Adipose tissue (tissue), 3 donors: Measurements from ENCODE around the gene CRTAC1. TPM values are rescaled to one million over a fixed set of nuclear protein-coding genes. Genes with fewer than 3 reads are reported as not detected.

Experiments
- H3K27ac ChIP-seq: one replicate; pipeline ENCODE4 v1.5.1; 2013; ENCODE audit warnings: low read depth, low read length
- WGBS, 3 donors: extraction: QIAGEN DNeasy Blood & Tissue Kit; methylation state at CpG; one replicate each; pipeline ENCODE4 v1.1.7; 2013; 5-methylcytosine and 5-hydroxymethylcytosine counted together
- polyA plus RNA-seq, 3 donors: library from polyadenylated mRNA; stranded (reverse); fragments of 200-250 nt; gene quantifications; one replicate each; pipeline ENCODE4 v1.2.3, GENCODE V29; 2013
- donor health status: healthy with polysubstance abuse.
- donor health status: Bipolar disorder and iron deficiency.
- donor health status: healthy.

CRTAC1 gene, protein sequence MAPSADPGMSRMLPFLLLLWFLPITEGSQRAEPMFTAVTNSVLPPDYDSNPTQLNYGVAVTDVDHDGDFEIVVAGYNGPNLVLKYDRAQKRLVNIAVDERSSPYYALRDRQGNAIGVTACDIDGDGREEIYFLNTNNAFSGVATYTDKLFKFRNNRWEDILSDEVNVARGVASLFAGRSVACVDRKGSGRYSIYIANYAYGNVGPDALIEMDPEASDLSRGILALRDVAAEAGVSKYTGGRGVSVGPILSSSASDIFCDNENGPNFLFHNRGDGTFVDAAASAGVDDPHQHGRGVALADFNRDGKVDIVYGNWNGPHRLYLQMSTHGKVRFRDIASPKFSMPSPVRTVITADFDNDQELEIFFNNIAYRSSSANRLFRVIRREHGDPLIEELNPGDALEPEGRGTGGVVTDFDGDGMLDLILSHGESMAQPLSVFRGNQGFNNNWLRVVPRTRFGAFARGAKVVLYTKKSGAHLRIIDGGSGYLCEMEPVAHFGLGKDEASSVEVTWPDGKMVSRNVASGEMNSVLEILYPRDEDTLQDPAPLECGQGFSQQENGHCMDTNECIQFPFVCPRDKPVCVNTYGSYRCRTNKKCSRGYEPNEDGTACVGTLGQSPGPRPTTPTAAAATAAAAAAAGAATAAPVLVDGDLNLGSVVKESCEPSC
- 1 to 10 TPM in 1 of 3 donors, under 1 TPM in 2; 0.34 to 2.9 (median 0.49) TPM for polyA plus RNA-seq

DNA sequence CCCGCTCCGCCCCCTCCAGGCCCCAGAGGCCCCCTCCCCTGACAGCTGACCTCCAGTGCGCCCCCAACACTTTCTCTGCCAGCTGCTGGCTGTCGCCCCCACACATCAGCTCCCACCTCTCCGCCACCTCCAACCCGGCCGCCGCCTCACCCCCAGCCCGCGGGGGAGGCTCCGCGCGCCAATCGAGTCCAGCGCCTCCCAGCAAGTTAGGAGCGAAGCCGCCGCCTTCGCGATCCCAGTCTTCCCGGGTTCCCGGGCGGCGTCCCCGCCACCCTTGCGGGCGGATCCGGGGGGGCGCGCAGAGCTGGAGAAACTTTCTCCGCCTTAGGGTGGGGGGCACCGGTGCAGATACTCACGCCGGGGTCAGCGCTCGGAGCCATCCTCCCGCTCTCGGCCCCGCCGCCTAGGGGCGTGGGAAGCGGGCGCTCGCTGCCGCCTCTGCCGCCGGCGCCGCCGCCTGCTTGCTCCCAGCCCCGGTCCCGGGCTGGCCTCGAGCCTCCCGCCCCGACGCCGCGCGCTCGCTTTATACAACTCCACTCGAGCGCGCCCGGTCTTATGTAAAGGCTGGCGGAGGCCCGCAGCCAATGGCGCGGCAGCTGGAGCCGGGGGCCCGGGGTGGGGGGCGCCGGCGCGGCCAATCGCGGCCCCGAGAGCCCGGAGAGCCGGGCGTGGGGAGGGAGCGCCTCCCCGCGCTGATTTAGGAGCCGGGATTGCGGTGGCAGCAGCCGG, at the start of gene CRTAC1:
CRTAC1 (minus strand) TSS at position 529 of the 729 bp plus-strand sequence; CDS start at position 380, 149 bp downstream.
- no peak within 1 kb of the TSS for H3K27ac ChIP-seq
- WGBS, 3 donors, result 1% methylated on average over 76 to 86 of the region's 86 CpGs

DNA sequence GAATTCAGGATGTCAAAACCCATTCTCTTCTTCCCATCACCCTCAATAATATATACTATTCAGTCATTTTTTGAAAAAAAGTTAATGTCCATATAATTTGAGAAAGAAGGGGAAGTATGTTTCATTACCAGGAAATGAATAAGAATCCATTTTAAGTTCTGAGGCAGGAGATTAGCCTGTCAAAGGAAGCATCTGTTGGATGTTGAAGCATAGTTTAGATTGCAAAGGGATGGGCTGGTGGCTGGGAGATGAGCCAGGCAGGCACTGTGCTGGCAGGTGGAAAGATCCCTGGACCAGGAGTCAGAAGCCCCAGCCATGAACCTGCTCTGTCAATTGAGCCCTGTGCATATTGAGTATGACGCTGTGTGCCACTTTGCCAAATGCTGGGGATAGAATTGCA, 48.4 kb upstream of the CRTAC1 start:
- H3K27ac ChIP-seq, result no peak overlapping the region
- 86 to 100% (median 94%) methylated on average over 1 of the region's 1 CpG for WGBS, 3 donors

- H3K27ac ChIP-seq, result no peak overlapping the region
- WGBS, 3 donors, result 46 to 79% (median 79%) methylated on average over 1 of the region's 1 CpG
These were observed 46.8 kb upstream of the CRTAC1 start for GRCh38 chr10:98077223-98077622.

DNA sequence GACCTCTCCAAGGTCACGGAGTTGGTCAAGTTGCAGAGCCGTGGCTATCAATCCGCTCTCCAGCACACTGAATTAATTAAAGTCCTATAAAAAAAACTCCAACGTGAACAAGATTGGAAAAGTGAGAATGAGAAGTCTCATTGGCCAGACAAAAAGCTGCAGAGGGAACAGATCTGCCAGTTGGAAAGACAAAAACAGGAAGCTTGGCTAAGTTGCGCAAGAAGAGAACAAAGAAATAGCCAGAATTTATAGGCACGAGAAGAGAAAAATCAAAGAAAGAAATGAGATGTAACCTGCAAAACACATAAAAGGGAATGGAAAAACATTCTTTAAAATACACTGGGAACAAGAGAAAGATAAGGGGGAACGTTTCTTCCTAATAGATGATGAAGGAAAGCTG, 45.7 kb upstream of the CRTAC1 start:
- 50 to 59% (median 52%) methylated on average over 7 of the region's 7 CpGs for WGBS, 3 donors
- H3K27ac ChIP-seq, result no peak overlapping the region

GRCh38 chr10:98074315-98074911, 44.0 kb upstream of the CRTAC1 start:
- 2 to 5% (median 2%) methylated on average over 2 of the region's 2 CpGs for WGBS, 3 donors
- H3K27ac ChIP-seq, result no peak overlapping the region

- WGBS, 3 donors, result 79 to 87% (median 83%) methylated on average over 5 of the region's 5 CpGs
- no peak overlapping the region for H3K27ac ChIP-seq
These were observed 36.7 kb upstream of the CRTAC1 start for GRCh38 chr10:98067165-98067564.

DNA sequence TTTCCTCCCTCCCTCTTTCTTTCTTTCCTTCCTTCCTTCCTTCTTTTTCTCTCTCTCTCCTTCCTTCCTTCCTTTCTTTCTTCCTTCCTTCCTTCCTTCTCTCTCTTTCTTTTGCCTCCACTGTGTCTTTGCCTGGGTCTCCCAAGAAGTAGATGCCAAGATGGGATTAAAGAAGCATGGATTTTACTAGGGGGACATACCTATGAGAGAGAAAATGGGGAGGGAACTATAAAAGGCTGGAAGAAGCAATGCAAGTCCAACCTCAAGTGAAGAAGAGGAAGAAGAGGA, 33.3 kb upstream of the CRTAC1 start:
- H3K27ac ChIP-seq, result no peak overlapping the region

DNA sequence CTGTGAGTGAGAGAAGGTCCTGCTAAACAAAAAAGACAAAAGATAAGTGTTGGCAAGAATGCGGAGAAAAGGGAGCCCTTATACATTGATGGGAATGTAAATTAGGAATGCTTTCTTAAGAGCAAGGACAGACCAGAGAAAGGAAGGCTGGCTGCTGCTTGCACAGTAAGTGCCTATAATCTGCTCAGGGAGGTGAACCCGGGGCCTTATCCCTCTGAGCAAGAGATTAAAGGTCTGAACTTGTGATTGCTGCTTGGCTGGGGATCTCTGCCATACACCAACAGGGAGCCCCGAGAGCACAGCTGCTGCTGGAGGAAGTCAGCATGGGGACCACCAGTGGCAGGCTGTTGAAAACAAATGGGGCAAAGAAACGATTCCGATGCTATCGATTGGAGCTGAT, 32.0 kb upstream of the CRTAC1 start:
- 61 to 74% (median 66%) methylated on average over 6 of the region's 6 CpGs for WGBS, 3 donors

GRCh38 chr10:98060079-98060478, 29.7 kb upstream of the CRTAC1 start:
- WGBS, 3 donors, result 77 to 81% (median 80%) methylated on average over 10 of the region's 10 CpGs
- no peak overlapping the region for H3K27ac ChIP-seq

More for the DNA sequence above, 32.0 kb upstream of the CRTAC1 start:
- H3K27ac ChIP-seq, result no peak overlapping the region

DNA sequence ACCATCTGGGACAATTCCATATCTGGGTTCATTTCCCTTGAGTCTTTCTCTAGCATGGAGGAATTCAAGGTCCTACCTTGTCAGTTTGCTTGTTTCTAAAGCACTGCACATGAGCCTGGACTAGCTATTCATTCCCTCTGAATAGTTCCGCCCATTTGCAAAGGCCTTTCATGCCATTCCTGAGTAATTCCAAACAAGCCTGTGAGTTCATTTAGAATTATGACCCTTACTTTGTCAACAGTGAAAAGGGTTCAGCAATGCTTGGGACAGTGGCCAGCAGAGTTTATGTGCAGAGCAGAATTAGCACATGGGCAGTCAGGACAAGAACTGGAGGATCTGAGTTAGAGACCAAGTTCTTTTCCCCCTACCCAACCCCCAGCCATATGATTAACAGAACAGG, 27.9 kb upstream of the CRTAC1 start:
- H3K27ac ChIP-seq, result no peak overlapping the region
- 74 to 87% (median 86%) methylated on average over 1 of the region's 1 CpG for WGBS, 3 donors

DNA sequence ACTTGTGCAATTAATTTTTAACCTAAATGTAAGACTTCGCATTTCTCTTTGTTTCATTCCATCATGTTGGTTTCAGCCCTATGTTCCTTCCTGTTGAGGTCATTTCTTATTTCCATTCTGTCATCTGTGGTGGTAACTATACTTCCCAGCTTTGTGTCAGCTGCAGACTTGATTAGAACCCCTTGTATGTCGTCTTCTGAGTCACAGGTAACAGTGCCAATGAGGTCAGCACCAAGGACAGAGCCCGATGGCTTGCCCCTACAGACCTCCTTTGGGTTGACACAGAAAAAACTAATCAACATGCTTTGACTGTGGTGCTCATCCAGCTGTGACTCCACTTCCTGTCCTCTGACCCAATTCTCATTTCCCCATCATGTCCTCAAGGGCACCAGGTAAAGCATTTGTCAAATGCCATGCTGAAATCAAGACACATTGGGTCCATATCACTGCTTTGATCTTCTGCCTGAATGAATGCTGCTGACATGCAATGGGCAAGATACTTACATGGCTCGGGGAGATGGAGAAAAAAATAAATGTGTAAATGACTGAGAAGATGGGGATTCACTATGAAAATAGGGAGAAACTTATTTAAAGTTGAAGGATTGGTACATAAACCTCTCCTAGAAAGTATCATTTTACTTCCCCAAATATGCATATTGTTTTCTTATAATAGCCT, 25.6 kb upstream of the CRTAC1 start:
- no peak overlapping the region for H3K27ac ChIP-seq
- WGBS, 3 donors, result 37 to 45% (median 45%) methylated on average over 4 of the region's 4 CpGs

GRCh38 chr10:98047009-98047741, 16.8 kb upstream of the CRTAC1 start:
- no peak overlapping the region for H3K27ac ChIP-seq
- WGBS, 3 donors, result 51 to 54% (median 54%) methylated on average over 7 of the region's 7 CpGs

- H3K27ac ChIP-seq, result no peak overlapping the region
- WGBS, 3 donors, result 17 to 18% (median 18%) methylated on average over 6 of the region's 6 CpGs
These were observed 15.5 kb upstream of the CRTAC1 start for GRCh38 chr10:98045785-98046389.

DNA sequence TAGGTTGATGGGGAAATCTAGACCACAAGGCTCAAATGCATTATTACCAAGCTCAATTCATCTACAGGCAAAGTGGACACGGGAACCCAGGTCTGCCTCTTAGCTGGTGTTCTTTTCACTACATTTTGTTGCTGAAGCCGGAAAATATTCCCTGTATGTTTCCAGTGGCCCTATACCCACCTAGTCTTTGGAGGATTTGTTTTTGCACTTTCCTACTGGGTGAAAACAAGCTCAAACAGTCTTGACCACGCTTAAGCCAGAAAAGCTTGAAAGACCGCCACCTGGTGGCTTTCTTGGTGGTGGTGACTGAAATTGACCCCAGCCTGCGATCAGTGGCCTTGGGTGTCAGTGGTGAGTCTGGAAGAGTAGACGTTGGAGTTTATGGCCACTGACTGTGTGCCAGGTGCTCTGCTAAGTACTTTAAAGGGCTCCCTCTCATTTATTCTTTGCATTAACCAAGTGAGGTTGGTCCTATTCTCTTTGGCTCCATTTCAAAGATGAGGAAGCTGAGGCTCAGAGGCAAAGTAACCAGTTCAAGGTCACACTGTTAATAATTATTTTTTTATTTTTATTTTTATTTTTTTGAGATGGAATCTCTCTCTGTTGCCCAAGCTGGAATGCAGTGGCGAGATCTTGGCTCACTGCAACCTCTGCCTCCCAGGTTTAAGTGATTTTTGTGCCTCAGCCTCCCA, 11.1 kb upstream of the CRTAC1 start:
- no peak overlapping the region for H3K27ac ChIP-seq
- 19 to 21% (median 21%) methylated on average over 7 of the region's 7 CpGs for WGBS, 3 donors

DNA sequence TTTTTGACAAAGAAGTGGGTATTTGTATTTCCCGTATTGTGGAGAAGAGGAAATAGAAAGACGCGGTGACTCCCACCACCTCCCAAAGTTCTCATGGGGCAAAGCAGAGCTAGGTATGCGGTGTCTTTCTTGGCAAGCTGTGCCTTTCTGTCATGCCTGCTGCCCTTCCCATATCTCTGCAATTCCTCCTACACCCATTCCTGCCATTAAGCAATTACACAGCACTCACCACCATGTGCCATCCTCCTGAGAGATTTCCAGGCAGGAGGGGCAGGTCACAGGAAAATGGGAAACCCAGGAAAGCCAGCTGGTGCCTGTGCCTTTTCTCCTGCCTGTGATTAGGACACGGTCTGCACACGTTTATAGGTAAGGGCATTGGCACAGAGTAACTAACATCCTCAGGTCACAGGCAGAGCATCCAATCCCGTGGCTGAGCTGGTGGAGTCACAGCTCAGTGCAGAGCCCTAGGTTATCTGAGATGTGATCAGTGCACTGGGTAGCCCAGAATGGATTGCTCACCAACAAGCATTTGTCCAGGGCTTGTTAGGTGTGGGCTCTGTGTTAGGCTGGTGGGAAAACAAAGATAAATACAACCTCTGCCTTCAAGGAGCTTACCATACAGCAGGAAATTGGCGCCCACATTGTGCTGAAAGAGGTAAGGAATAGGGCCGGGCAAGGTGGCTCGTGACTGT, 9.4 kb upstream of the CRTAC1 start:
- 63 to 68% (median 67%) methylated on average over 10 of the region's 10 CpGs for WGBS, 3 donors
- H3K27ac ChIP-seq, result no peak overlapping the region

GRCh38 chr10:98038288-98038687, 7.9 kb upstream of the CRTAC1 start:
- no peak overlapping the region for H3K27ac ChIP-seq
- 9 to 10% (median 9%) methylated on average over 20 of the region's 20 CpGs for WGBS, 3 donors
